Fibroblast of mammary gland (primary cell): ENCODE results near the gene SKAP2.

Experiments
- DNase-seq: peaks from one replicate; pipeline ENCODE4 v3.0.0-alpha.2; 2010; ENCODE audit warnings: low read depth
- H3K4me3 ChIP-seq: 2 replicates; pipeline ENCODE4 v1.5.1; 2011; ENCODE audit warnings: low read depth, mild to moderate bottlenecking, low read length, moderate library complexity; ENCODE audit not compliant: control insufficient read depth
- CTCF ChIP-seq: conservative IDR thresholded peaks from 2 replicates; pipeline ENCODE4 v1.5.1; 2011; ENCODE audit warnings: low read depth, low read length, inconsistent platforms; ENCODE audit not compliant: control insufficient read depth, insufficient read depth

Gene SKAP2

GRCh38 chr7:26620352-26620751, 244.0 kb downstream of the SKAP2 start:
- TF ChIP-seq CTCF = no peak
- peak; percentile 5 for DNase-seq
- H3K4me3 ChIP-seq = no peak overlapping the region

GRCh38 chr7:26619348-26619984, 244.9 kb downstream of the SKAP2 start:
- H3K4me3 ChIP-seq = no peak overlapping the region
- no peak for TF ChIP-seq CTCF
- DNase-seq = no peak

GRCh38 chr7:26618898-26619297, 245.5 kb downstream of the SKAP2 start:
- TF ChIP-seq CTCF = no peak
- no peak overlapping the region for H3K4me3 ChIP-seq
- no peak for DNase-seq

- no peak for DNase-seq
- no peak for TF ChIP-seq CTCF
- H3K4me3 ChIP-seq = no peak overlapping the region
These were observed 245.9 kb downstream of the SKAP2 start for GRCh38 chr7:26618449-26618848.
